Memory B cell (primary cell): Measurements from ENCODE around the gene BRCA1.
"Not testable (repeated sequence)": the region's sequence is repeated elsewhere in the genome, so short reads cannot be mapped to it uniquely, and the experiment has no call there.

Source experiments
- ATAC-seq: fragments of 150-1000 bp; cut with Tn5 transposase; 2 replicates; pipeline ENCODE4 v1.10.0; 2021; ENCODE audit warnings: low read depth, mild to moderate bottlenecking, moderate library complexity
- DNase-seq, 2 donors: peaks; one replicate each; pipeline ENCODE4 v3.0.0; 2022; ENCODE audit warnings: low spot score in 2 of 2
- H3K27ac Mint-ChIP-seq: one replicate; pipeline ENCODE4 v1.8.0; 2022; ENCODE audit warnings: mild to moderate bottlenecking, moderate library complexity, mixed read lengths
- H3K27me3 Mint-ChIP-seq: one replicate; pipeline ENCODE4 v1.8.0; 2022; ENCODE audit warnings: mixed read lengths
- H3K36me3 Mint-ChIP-seq: one replicate; pipeline ENCODE4 v1.8.0; 2022; ENCODE audit warnings: mild to moderate bottlenecking, mixed read lengths
- H3K4me1 Mint-ChIP-seq: one replicate; pipeline ENCODE4 v1.8.0; 2022; ENCODE audit warnings: mixed read lengths
- H3K4me3 Mint-ChIP-seq: one replicate; pipeline ENCODE4 v1.8.0; 2022; ENCODE audit warnings: mild to moderate bottlenecking, moderate library complexity, mixed read lengths
- H3K9me3 Mint-ChIP-seq: one replicate; pipeline ENCODE4 v1.8.0; 2022; ENCODE audit warnings: mixed read lengths

Gene BRCA1

GRCh38 chr17:43118679-43119615, 6.2 kb downstream of the BRCA1 start:
- H3K27ac Mint-ChIP-seq: no peak overlapping the region
- no peak for ATAC-seq
- no peaks in the 10 kb centered on the region for H3K9me3 Mint-ChIP-seq
- no peaks in the 10 kb centered on the region for H3K4me1 Mint-ChIP-seq
- no peaks in the 10 kb centered on the region for H3K27me3 Mint-ChIP-seq
- DNase-seq: no peak
- no peak overlapping the region for H3K4me3 Mint-ChIP-seq
- no peaks in the 10 kb centered on the region for H3K36me3 Mint-ChIP-seq

GRCh38 chr17:43114151-43114552, 11.0 kb downstream of the BRCA1 start:
- no peaks in the 10 kb centered on the region for H3K27me3 Mint-ChIP-seq

GRCh38 chr17:43106552-43106951, 18.6 kb downstream of the BRCA1 start:
- Mint-ChIP-seq H3K4me3 (no peak overlapping the region), H3K4me1 (no peaks in the 10 kb centered on the region), H3K27me3 (no peaks in the 10 kb centered on the region), H3K36me3 (peaks cover 2% of the 10 kb centered on the region), H3K9me3 (no peaks in the 10 kb centered on the region), H3K27ac (no peak overlapping the region)
- ATAC-seq (no peak), DNase-seq (no peak)

More at GRCh38 chr17:43114151-43114552, 11.0 kb downstream of the BRCA1 start:
- Mint-ChIP-seq H3K27ac (no peak overlapping the region), H3K36me3 (peaks cover 2% of the 10 kb centered on the region), H3K4me1 (no peaks in the 10 kb centered on the region), H3K9me3 (no peaks in the 10 kb centered on the region), H3K4me3 (no peak overlapping the region)
- DNase-seq (no peak), ATAC-seq (no peak)

- Mint-ChIP-seq H3K9me3 (no peaks in the 10 kb centered on the region), H3K27me3 (no peaks in the 10 kb centered on the region), H3K27ac (no peak overlapping the region), H3K4me3 (no peak overlapping the region), H3K4me1 (no peaks in the 10 kb centered on the region), H3K36me3 (peaks cover 2% of the 10 kb centered on the region)
- ATAC-seq: no peak
- DNase-seq: no peak
Measured at GRCh38 chr17:43105146-43105545, 20.0 kb downstream of the BRCA1 start.

GRCh38 chr17:43104665-43105064, 20.5 kb downstream of the BRCA1 start:
- H3K36me3 Mint-ChIP-seq: peaks cover 2% of the 10 kb centered on the region

GRCh38 chr17:43095364-43095763, 29.8 kb downstream of the BRCA1 start:
- H3K4me1 Mint-ChIP-seq, H3K27ac Mint-ChIP-seq, ATAC-seq, H3K36me3 Mint-ChIP-seq, DNase-seq, H3K4me3 Mint-ChIP-seq, H3K9me3 Mint-ChIP-seq, H3K27me3 Mint-ChIP-seq: not testable (repeated sequence)

More at GRCh38 chr17:43104665-43105064, 20.5 kb downstream of the BRCA1 start:
- Mint-ChIP-seq H3K27me3 (no peaks in the 10 kb centered on the region), H3K4me3 (no peak overlapping the region), H3K27ac (no peak overlapping the region), H3K9me3 (no peaks in the 10 kb centered on the region), H3K4me1 (no peaks in the 10 kb centered on the region)
- DNase-seq: no peak
- no peak for ATAC-seq

GRCh38 chr17:43094129-43094835, 30.9 kb downstream of the BRCA1 start:
- H3K36me3 Mint-ChIP-seq: no peaks in the 10 kb centered on the region
- H3K27me3 Mint-ChIP-seq: no peaks in the 10 kb centered on the region
- H3K4me1 Mint-ChIP-seq: no peaks in the 10 kb centered on the region
- H3K9me3 Mint-ChIP-seq: no peaks in the 10 kb centered on the region
- H3K27ac Mint-ChIP-seq: no peak overlapping the region
- DNase-seq (no peak), ATAC-seq (no peak)
- no peak overlapping the region for H3K4me3 Mint-ChIP-seq

- Mint-ChIP-seq H3K27me3 (no peaks in the 10 kb centered on the region), H3K36me3 (no peaks in the 10 kb centered on the region), H3K27ac (peak overlapping the region; percentile 17), H3K4me1 (no peaks in the 10 kb centered on the region), H3K4me3 (no peak overlapping the region), H3K9me3 (no peaks in the 10 kb centered on the region)
- ATAC-seq (no peak), DNase-seq (no peak)
Measured at GRCh38 chr17:43092901-43093300, 32.3 kb downstream of the BRCA1 start.

GRCh38 chr17:43090022-43090421, 35.1 kb downstream of the BRCA1 start:
- Mint-ChIP-seq H3K27me3 (no peaks in the 10 kb centered on the region), H3K27ac (no peak overlapping the region), H3K4me1 (no peaks in the 10 kb centered on the region), H3K4me3 (no peak overlapping the region), H3K36me3 (no peaks in the 10 kb centered on the region), H3K9me3 (no peaks in the 10 kb centered on the region)
- ATAC-seq (no peak), DNase-seq (no peak)

- Mint-ChIP-seq H3K27me3 (no peaks in the 10 kb centered on the region), H3K27ac (no peak overlapping the region), H3K9me3 (no peaks in the 10 kb centered on the region), H3K36me3 (no peaks in the 10 kb centered on the region), H3K4me1 (no peaks in the 10 kb centered on the region), H3K4me3 (no peak overlapping the region)
- ATAC-seq: no peak
- DNase-seq: no peak
Measured at GRCh38 chr17:43085474-43085873, 39.7 kb downstream of the BRCA1 start.

GRCh38 chr17:43079641-43080302, 45.4 kb downstream of the BRCA1 start:
- H3K9me3 Mint-ChIP-seq: no peaks in the 10 kb centered on the region
- DNase-seq (no peak), ATAC-seq (no peak)
- H3K4me3 Mint-ChIP-seq: no peak overlapping the region
- H3K27ac Mint-ChIP-seq: no peak overlapping the region
- H3K36me3 Mint-ChIP-seq: peaks cover 2% of the 10 kb centered on the region
- H3K4me1 Mint-ChIP-seq: no peaks in the 10 kb centered on the region
- no peaks in the 10 kb centered on the region for H3K27me3 Mint-ChIP-seq

- Mint-ChIP-seq H3K36me3 (peaks cover 2% of the 10 kb centered on the region), H3K4me3 (no peak overlapping the region), H3K9me3 (no peaks in the 10 kb centered on the region), H3K27ac (no peak overlapping the region), H3K4me1 (no peaks in the 10 kb centered on the region), H3K27me3 (no peaks in the 10 kb centered on the region)
- DNase-seq: no peak
- no peak for ATAC-seq
Measured at GRCh38 chr17:43074869-43075268, 50.3 kb downstream of the BRCA1 start.

GRCh38 chr17:43070872-43071271, 54.3 kb downstream of the BRCA1 start:
- Mint-ChIP-seq H3K4me1 (no peaks in the 10 kb centered on the region), H3K27ac (no peak overlapping the region), H3K36me3 (no peaks in the 10 kb centered on the region), H3K27me3 (no peaks in the 10 kb centered on the region), H3K9me3 (no peaks in the 10 kb centered on the region), H3K4me3 (no peak overlapping the region)
- no peak for DNase-seq
- ATAC-seq: no peak

GRCh38 chr17:43070257-43070656, 54.9 kb downstream of the BRCA1 start:
- DNase-seq (no peak), ATAC-seq (no peak)
- no peak overlapping the region for H3K4me3 Mint-ChIP-seq
- H3K4me1 Mint-ChIP-seq: no peaks in the 10 kb centered on the region
- H3K27ac Mint-ChIP-seq: no peak overlapping the region
- no peaks in the 10 kb centered on the region for H3K9me3 Mint-ChIP-seq
- H3K27me3 Mint-ChIP-seq: no peaks in the 10 kb centered on the region
- H3K36me3 Mint-ChIP-seq: no peaks in the 10 kb centered on the region
